Mucosa of descending colon (tissue), 3 donors: ENCODE results near the gene MTUS2. TPM values are rescaled to one million over a fixed set of nuclear protein-coding genes. Genes with fewer than 3 reads are reported as not detected.

Source experiments
- ATAC-seq: fragments of 200-7000 bp; cut with Tn5 transposase; one replicate; pipeline ENCODE4 v1.9.1; 2020; ENCODE audit warnings: mild to moderate bottlenecking, moderate library complexity
- DNase-seq, 3 donors: peaks; one replicate each; pipeline ENCODE4 v3.0.0-alpha.2; 2020
- H3K36me3 ChIP-seq: fragments of 200-600 bp; one replicate; pipeline ENCODE4 v1.8.0; 2021; ENCODE audit warnings: low read depth, mild to moderate bottlenecking
- H3K4me1 ChIP-seq: fragments of 200-600 bp; one replicate; pipeline ENCODE4 v1.8.0; 2021; ENCODE audit warnings: low read depth, mild to moderate bottlenecking
- H3K4me3 ChIP-seq: fragments of 200-600 bp; one replicate; pipeline ENCODE4 v1.8.0; 2021; ENCODE audit warnings: mild to moderate bottlenecking
- H3K9me3 ChIP-seq: fragments of 200-600 bp; one replicate; pipeline ENCODE4 v1.8.0; 2021; ENCODE audit warnings: mild to moderate bottlenecking
- intact Hi-C, 2 donors: fragments of 100-400 bp; cut with DNase I in 1 of 2; cut with micrococcal nuclease in 1 of 2; formaldehyde crosslinking; loops; one replicate each; pipeline versions ENCODE4 v1.11.0 to v1.11.1; 2022; cut with DNase I, micrococcal nuclease
- total RNA-seq, 3 donors: library from RNA; stranded (reverse); fragmentation: NEBNext Ultra II Directional in 2 of 3; extraction: Animal tissue kit (Norgen Biotek cat#: 25700) in 2 of 3; gene quantifications; one replicate each; pipeline versions ENCODE4 v1.2.1 to v1.2.4, GENCODE V29; 2021 to 2023
- TF ChIP-seq, protein P1 (sequence below): fragments of 200-600 bp; IDR thresholded peaks from one replicate; pipeline ENCODE4 v1.8.0; 2022; ENCODE audit warnings: antibody characterized with exemption, mild to moderate bottlenecking
- donor health status: DM: no; HTN: no; CAD: no; lungs with moderate emphysema.
- donor health status: DM: no; HTN: no; CAD: no.
- donor health status: DM: no; HTN: yes; CAD: no.

MTUS2 gene
- total RNA-seq, 3 donors from 2014 or later, result 0.09 to 0.85 (median 0.60) TPM

DNA sequence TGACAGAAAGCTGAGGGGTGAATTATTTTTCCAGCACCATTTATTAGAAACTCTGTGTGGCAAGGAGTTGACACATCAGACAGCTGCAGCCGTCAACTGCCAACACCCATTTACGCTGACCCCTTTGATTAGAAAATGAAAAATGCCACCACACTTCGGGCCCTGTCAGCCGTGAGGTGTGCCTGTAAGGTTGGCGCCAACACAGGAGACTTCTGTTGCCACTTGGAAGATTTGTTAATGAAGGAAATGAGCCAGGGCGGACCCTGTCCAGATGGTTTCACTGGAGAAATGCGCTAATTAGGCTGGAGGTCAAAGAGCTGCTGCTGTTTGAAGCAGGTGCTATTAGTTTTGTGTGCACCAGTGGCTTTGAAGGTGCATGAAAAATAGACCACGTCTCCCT, 297.5 kb downstream of the MTUS2 start:
- TF ChIP-seq, protein P1, sequence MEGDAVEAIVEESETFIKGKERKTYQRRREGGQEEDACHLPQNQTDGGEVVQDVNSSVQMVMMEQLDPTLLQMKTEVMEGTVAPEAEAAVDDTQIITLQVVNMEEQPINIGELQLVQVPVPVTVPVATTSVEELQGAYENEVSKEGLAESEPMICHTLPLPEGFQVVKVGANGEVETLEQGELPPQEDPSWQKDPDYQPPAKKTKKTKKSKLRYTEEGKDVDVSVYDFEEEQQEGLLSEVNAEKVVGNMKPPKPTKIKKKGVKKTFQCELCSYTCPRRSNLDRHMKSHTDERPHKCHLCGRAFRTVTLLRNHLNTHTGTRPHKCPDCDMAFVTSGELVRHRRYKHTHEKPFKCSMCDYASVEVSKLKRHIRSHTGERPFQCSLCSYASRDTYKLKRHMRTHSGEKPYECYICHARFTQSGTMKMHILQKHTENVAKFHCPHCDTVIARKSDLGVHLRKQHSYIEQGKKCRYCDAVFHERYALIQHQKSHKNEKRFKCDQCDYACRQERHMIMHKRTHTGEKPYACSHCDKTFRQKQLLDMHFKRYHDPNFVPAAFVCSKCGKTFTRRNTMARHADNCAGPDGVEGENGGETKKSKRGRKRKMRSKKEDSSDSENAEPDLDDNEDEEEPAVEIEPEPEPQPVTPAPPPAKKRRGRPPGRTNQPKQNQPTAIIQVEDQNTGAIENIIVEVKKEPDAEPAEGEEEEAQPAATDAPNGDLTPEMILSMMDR, result no peak
- DNase-seq (no peak), ATAC-seq (no peak)
- intact Hi-C loops, result no loop called here
- no peaks in the 10 kb centered on the region for H3K4me1 ChIP-seq
- H3K4me3 ChIP-seq, result no peak overlapping the region
- H3K36me3 ChIP-seq, result no peaks in the 10 kb centered on the region
- H3K9me3 ChIP-seq, result peaks cover 2% of the 10 kb centered on the region

DNA sequence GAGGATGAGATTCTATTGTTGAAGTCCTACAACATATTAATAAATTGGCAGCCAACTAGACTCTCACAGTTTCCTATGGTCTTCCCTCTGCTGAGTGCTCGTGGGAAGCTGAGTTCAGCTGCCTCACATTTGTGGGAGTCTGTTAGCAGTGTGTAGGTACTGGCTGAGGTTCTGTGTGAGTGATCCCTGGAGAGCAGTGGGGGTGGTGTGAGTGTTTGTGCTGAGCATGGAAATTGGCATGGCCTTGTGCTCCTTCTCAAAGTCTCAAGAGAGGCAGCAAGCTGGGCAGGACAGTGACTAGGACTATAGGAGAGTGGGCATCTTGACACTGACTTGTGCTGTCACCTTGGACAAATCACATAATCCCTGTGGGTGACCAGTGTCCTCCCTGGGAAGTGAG, 298.3 kb downstream of the MTUS2 start:
- Histone ChIP-seq H3K4me3 (no peak overlapping the region), H3K36me3 (no peaks in the 10 kb centered on the region), H3K4me1 (no peaks in the 10 kb centered on the region), H3K9me3 (peaks cover 2% of the 10 kb centered on the region)
- DNase-seq (no peak), ATAC-seq (no peak)
- intact Hi-C loops, result no loop called here
- TF ChIP-seq, protein P1, result no peak

DNA sequence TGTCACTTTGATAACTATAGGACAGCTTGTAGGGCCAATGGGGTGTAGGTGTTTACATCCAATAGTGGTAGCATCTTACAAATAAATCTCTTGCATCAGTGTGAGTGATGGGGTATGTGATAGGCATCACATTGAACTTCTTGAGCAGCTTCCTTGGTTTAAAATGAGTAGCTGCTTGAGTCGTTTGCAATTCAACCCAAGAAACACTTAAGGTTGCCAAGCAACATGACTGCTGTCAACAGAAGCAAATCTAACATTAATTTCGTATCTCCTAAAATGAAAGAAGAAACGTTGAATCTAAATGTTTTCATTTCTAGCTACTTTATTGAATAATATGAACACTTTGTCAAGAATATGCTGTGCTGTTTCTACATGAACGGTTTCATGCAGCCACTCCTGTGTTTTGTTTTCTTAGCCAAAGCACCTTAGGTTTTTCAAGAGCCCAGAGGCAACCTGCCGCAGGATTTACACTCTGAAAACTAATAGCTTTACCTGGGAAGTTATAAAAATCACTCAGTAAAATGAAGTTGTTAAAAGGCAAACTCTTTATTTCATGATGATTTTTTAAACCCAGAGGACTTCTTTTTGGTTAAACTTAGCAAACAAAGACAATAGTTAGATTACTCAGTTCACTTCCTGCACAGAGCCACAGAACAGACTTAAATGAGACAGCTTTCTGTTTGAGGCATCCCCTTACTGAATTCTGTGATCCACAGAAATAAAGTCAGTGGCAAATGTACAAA, 305.2 kb downstream of the MTUS2 start:
- intact Hi-C loops, result no loop called here
- Histone ChIP-seq H3K4me1 (no peaks in the 10 kb centered on the region), H3K9me3 (no peaks in the 10 kb centered on the region), H3K36me3 (no peaks in the 10 kb centered on the region), H3K4me3 (no peak overlapping the region)
- DNase-seq (no peak), ATAC-seq (no peak)
- TF ChIP-seq, protein P1, result no peak

DNA sequence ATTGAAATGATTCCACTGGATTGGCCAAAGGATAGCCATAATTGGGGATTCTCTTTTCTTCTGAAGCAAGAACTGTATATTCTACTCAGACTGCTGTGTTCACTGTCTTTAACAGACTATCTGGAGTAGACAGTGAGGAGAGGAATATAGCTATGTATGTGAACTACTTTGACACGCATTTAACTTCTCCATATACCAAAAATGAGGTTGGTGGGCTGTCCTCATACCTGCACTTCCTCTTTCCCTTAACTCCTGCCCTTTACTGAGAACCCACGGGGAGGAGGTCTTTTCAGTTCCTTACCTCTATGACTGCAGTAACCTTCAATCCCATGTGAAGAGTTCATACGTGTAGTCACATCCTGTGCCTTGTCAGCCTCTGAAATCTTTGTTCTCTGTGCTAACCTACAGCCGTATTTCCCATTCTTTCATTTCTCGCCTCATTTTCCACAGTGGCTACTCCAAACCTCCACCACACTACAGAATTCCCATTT, 305.8 kb downstream of the MTUS2 start:
- ATAC-seq, result no peak
- no peaks in the 10 kb centered on the region for H3K36me3 ChIP-seq
- H3K4me1 ChIP-seq, result no peaks in the 10 kb centered on the region
- H3K4me3 ChIP-seq, result no peak overlapping the region
- H3K9me3 ChIP-seq, result no peaks in the 10 kb centered on the region
- TF ChIP-seq, protein P1, result no peak
- DNase-seq, result no peak
- intact Hi-C loops, result no loop called here

DNA sequence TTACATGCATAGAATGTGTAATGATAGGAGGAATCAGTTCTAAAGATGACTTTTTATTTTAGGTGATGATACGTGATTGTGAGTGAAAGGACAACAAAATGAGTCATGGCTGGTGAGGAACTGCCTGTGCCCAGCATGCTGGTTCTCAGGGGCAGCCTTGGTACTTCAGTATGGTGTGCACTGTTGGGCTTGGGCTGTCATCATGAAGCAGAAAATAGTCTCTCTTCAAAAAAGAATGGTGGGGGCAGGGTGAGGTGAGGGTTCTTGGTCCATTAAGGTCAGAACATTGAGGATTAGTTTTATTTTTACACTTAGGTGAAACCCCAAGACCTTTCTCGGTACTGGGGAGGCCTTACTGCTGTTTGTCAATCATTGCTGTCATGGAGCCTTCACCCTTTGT, 309.5 kb downstream of the MTUS2 start:
- TF ChIP-seq, protein P1, result no peak
- no peaks in the 10 kb centered on the region for H3K36me3 ChIP-seq
- no peak overlapping the region for H3K4me3 ChIP-seq
- H3K9me3 ChIP-seq, result peaks cover 2% of the 10 kb centered on the region
- no peak for ATAC-seq
- intact Hi-C loops, result no loop called here
- no peak for DNase-seq
- H3K4me1 ChIP-seq, result no peaks in the 10 kb centered on the region
